HG03280 (cell line): ENCODE results near the gene MYL3.

ENCODE experiments used
- ATAC-seq: cut with Tn5 transposase; IDR thresholded peaks from one replicate; pipeline ENCODE4 v1.9.1; 2021; ENCODE audit warnings: mild to moderate bottlenecking, moderate library complexity; ENCODE audit not compliant: unreplicated experiment

Gene MYL3

DNA sequence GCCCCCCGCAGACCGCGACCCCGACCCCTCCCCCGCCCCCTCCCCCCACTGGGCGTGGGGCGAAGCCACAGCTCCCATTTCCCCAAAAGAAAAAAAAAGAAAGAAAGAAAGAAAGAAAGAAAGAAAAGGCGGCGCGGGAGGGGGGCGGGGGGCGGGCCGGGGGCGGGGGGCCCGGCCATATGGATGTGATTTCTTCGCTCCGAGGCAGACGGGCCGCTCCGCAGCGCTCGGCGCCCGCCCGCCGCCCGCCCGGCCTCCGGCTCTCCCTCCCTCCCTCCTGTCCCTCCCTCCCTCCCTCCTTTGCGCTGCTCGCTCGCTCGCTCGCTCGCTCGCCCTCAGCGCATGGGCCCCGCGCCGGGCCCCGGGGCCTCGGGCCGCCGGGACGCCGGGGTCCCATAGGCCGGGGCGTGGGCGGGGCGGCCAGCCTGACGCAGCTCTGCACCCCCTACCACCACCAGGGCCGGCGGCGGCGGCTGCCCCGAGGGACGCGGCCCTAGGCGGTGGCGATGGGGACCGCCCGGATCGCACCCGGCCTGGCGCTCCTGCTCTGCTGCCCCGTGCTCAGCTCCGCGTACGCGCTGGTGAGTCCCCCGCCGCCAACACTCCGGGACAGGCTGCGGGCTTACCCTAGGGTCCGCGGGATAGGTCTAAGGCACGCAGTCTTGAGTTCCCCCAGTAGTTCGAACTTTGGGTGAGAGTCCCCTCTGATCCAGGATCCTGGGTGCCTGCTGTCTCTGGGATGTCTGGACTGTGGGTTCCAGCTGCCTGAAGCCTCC, 20.0 kb upstream of the MYL3 start:
- no peak for ATAC-seq

DNA sequence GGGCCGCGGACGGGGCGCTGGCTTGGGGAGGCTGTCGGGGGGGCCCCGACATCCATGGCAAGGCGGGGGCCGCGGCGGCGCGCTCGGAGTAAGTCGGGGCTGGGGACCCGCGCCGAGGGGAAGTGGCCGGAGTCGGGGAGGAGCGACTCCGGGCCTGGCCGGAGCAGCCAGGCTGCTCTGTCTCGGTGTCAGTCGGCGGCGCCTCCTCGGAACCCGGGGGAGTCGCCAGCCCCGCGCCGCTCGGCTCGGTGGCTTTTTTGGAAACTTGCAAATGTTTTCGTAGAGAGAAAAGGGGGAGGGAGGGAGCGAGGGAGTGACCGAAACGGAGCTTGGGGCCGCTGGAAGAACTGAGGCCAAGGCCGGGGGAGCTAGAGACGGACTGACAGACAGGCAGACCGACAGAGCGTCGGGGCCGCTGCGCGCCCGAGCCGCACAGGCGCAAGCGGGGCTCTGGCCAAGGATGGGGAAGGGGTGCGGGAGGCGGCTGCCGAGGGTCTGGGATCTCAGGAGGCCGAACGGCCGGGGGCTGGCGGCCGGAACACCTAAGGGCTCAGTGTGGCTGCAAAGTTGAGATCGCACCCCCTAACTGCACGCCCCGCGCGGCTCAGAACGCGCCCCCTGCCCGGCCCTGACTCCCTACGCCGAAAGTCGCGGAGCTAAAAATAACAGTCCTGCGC, 19.3 kb upstream of the MYL3 start:
- no peak for ATAC-seq

- ATAC-seq = no peak
These were observed 18.5 kb upstream of the MYL3 start for GRCh38 chr3:46881596-46882376.

GRCh38 chr3:46880884-46881595, 17.8 kb upstream of the MYL3 start:
- no peak for ATAC-seq

DNA sequence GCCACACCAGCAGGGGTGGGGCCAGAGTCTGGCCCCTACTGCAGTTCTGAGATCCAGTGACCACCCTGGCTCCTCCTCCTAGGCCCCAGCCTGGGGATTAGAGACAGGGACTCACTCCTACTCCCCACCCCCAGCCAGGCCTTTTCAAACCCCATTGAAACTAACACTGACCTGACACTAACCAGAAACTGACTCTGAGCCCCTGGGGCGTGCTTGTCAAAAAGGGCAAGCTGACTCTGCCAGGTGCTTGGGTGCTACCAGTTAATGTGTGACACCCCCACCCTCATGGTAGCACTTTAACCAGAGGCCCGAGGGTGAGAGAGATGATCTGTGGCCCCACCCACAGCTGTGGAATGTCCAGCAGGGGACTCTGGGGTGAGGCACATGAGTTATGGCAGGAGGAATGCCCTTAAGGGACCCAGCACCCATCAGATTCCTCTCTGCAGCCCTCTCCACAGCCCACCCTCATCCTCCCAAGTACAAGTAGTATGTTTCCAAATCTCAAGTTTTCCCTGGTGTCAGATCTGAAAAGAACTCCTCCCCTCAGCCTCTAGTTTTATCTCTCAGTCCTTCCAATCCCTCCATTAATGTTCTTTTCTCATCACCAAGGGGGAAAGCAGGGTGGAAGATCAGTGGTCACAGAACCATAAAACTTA, 15.7 kb upstream of the MYL3 start:
- ATAC-seq = no peak

GRCh38 chr3:46877406-46878125, 14.3 kb upstream of the MYL3 start, which contains the start of gene PTH1R:
Gene PTH1R, plus strand, starts transcription at chr3:46877721. Its CDS starts 5,839 bp downstream, at chr3:46883560.
- ATAC-seq = no peak

- no peak for ATAC-seq
These were observed 13.4 kb upstream of the MYL3 start for GRCh38 chr3:46876313-46877300.

DNA sequence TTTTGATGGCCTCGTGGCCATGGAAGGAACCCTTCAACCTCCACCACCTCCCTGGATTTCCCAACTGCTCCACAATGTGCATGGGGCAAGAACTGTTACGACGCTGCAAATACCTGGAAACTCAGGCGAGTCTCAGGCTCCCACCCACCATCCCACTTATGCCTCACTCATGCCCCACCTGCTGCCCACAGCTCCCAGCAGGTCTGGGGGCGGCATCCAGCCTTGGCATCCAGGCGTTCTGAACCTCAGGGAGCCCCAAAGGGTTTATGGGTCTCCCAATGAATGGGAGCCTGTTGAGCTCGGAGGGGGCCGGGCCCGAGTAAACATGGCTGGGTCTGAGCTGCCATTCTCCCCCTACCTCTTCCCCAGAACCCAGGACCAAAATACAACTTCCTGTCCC, 12.3 kb upstream of the MYL3 start:
- ATAC-seq = no peak

GRCh38 chr3:46874430-46874829, 11.2 kb upstream of the MYL3 start:
- ATAC-seq = no peak

DNA sequence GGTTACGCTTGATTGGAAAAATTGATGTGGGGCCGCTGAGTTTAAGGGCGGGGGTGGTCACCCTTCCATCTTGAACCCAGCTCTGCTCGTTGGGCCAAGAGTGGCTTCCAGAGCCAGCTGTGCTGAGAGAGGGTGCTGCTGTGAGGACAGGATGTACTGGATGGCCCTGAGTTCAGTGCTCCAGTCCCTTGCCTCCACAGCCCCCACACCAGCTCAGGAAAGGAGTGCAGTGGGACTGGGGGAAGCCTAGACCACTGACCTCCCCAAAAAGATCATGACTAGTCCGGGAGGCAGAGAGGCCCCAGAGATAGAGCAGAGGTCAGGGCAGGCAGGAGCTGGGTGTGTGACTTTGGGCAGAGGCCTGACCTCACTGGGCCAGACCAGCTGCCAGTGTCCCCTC, 10.3 kb upstream of the MYL3 start:
- no peak for ATAC-seq

DNA sequence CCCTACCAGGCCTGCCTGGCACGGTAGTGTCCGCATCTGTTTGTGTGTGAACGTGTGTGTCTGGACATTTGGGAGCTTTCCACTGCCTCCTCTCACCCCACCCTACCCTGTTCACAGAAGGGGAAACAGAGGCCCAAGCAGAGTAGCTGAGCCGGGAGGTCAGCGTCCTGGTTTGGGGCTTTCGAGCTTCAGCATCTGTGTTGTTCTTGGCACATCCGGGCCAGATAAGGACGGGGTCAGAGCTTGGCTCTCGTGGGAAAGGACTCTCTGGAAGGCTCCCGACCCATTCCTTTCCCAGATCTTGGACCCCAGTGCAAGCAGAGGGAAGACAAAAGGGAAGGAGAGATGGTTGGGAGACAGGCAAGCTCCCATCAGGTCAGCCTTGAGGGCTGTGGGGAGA, 8.0 kb upstream of the MYL3 start:
- ATAC-seq = no peak

- no peak for ATAC-seq
These were observed 7.4 kb upstream of the MYL3 start for GRCh38 chr3:46870651-46871050.

DNA sequence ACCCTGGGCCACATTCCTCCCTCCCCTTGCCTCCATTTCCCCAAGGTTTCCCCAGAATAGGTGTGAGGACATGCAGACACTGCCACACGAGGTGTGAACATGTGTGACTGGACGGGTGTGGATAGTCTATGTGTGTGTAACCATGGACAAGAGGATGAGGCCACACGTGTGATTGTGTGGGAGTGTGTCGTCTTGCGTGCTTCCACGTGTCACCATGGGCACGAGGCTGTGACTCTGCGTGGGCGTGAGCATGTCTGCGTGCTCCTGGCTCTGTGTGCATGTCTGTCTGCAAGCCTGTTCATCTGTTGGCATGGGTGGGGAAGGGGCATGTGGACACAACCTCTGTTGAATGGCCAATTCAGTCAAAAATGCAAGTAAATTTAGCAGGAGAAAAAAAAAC, 6.2 kb upstream of the MYL3 start:
- ATAC-seq = no peak

- ATAC-seq = no peak
These were observed 5.7 kb upstream of the MYL3 start for GRCh38 chr3:46868948-46869347.

DNA sequence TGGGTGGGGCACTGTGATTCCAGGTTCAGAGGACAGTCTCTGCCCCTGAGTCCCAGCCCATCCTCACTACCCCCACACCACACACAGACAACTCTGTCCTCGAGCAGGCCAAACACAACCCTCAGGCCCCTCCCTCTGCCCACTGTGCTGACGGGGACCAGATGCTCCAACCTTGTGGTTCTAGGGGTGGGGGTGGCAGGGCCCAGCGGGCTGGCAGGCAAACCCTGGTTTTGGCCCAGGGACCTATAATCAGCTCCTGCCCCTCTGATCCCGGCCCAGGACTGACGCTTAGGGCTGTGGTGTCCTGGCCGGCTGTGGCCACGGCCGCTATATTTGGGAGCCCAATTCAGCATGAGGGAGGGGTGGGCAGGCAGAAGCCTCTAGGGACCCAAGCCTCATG, 5.0 kb upstream of the MYL3 start:
- no peak for ATAC-seq

DNA sequence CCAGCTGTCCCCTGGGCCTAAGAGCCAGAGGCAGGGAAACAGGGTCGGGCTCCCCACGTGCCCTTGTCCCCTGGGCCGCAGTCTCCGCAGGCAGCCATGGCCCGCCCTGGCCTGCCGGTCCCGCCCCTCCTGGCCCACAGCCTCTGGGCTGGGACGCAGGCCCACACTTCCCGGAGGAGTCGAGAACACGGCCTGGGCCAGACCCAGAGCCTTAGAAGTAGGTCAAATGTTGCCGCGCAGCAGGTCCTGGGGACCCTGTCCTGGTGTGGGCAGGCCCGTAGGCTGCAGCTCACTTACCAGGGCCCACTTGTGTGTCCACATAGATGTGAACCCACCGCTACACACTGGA, 4.3 kb upstream of the MYL3 start:
- no peak for ATAC-seq

DNA sequence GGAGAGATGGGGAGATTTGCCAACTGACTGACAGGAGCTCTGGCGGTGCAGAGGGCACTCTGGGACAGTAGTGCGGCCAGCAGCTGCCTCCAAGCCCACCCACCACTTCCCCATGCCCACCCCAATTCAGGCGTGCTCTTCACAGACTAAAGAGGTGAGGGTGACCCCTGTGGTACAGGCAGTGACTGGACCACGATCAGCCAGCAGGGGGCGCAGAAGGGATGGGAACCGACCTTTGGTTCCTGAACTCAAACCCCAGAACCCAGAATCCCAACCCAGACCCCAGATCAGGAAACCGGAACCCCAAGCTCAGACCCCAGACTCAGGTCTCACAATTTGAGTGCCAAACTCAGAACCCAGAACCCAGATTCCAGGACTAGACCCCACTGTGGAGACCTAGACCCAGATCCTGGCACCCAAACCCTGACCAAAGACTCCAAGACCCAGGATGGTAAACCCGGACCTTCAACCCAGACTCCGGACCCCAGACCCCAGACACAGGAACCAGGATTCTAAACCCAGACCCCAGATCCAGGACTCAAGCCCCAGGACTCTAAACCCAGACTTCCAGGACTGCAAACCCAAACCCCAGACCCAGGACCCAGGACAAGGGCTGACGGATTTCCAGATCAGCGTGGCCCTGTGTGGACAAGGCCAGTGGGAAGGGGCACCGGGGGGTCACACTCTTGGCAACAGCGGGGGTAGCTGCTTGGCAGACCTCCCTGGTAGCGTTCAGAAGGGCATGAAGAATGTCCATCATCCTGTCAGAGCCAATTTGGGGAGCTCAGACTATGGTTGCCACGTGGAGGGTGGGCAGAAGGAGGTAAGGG, 3.7 kb upstream of the MYL3 start:
- no peak for ATAC-seq

DNA sequence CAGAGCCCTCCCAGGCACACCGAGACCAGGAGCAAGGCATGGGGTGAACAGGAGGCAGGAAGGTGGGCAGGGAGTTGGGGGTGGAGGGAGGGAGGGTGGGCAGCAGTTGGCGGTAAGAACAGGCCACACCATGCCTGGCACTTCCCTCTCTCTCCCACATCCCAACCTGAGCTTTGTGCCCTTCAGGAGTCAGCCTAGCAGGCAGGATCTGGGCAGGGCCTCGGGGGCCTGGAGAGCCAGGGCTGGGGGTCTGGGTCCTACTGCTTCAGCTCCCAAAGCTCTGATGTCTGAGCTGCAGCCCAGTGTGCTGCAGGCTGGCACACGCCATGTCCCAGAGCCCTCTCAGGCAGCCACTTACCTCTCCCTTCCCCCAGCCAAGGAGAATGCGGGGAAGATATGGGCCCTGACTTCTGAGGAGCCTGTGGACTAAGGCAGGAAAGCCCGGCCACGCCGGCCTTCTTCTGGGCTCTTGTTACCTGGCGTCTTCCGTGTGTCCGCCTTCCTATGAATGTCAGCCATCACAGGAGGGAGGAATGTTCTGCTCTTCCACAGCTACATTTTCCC, 2.9 kb upstream of the MYL3 start:
- ATAC-seq = no peak
